ENCODE data around the gene RPE65.

DNA sequence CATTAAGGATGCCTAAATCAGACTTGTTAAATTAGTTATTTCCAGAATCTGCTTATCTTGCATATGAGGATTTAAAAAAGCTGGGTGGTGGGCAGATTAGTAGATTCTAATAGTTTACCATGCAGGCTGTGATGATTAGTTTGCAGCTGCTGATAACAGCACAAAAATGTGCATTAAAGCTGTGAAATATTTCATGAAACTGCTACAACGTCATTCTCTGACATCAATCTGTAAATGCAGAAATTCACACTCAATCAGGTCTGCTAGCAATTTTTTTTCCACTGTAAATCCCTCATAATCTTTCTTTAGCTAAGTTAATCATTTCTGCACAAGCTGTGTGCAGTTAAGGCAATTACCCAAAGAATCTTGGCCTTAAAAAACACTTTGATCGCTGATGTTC is 9.3 kb upstream of the RPE65 start:
- TF ChIP-seq, protein P1, sequence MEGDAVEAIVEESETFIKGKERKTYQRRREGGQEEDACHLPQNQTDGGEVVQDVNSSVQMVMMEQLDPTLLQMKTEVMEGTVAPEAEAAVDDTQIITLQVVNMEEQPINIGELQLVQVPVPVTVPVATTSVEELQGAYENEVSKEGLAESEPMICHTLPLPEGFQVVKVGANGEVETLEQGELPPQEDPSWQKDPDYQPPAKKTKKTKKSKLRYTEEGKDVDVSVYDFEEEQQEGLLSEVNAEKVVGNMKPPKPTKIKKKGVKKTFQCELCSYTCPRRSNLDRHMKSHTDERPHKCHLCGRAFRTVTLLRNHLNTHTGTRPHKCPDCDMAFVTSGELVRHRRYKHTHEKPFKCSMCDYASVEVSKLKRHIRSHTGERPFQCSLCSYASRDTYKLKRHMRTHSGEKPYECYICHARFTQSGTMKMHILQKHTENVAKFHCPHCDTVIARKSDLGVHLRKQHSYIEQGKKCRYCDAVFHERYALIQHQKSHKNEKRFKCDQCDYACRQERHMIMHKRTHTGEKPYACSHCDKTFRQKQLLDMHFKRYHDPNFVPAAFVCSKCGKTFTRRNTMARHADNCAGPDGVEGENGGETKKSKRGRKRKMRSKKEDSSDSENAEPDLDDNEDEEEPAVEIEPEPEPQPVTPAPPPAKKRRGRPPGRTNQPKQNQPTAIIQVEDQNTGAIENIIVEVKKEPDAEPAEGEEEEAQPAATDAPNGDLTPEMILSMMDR (IDR thresholded peaks at IDR 0.05), result no peak
- no peak for TF ChIP-seq POLR2A (IDR thresholded peaks at IDR 0.05)
